B cell (primary cell): ENCODE data around the gene SLC1A5. TPM values are rescaled to one million over a fixed set of nuclear protein-coding genes. Genes with fewer than 3 reads are reported as not detected.

Experiments
- ATAC-seq: fragments of 200-7000 bp; cut with Tn5 transposase; one replicate; pipeline ENCODE4 v1.10.0; 2021; ENCODE audit warnings: low read depth, mild to moderate bottlenecking, moderate number of reproducible peaks, moderate library complexity
- CTCF ChIA-PET: fragments of 350-600 bp; sonication (Branson Sonifier 250); formaldehyde crosslinking; loops from one replicate; lab custom pipeline; 2021; ENCODE audit warnings: antibody characterized with exemption, inconsistent platforms; lab: Charles Lee
- POLR2A ChIA-PET: fragments of 350-600 bp; sonication (Branson Sonifier 250); formaldehyde crosslinking; loops from one replicate; lab custom pipeline; 2021; ENCODE audit warnings: antibody characterized with exemption; lab: Charles Lee
- DNase-seq: peaks from one replicate; pipeline ENCODE4 v3.0.0; 2013
- H2AFZ ChIP-seq: 2 replicates; pipeline ENCODE4 v1.6.1; 2012; ENCODE audit warnings: mild to moderate bottlenecking, low read depth, low read length; ENCODE audit not compliant: insufficient read depth, poor library complexity, severe bottlenecking
- H3K27ac ChIP-seq, 2 donors: 1 replicate in 1 of 2; 2 replicates in 1 of 2; pipeline ENCODE4 v1.5.1; 2012 to 2013; ENCODE audit warnings: low read length in 2 of 2, mild to moderate bottlenecking in 2 of 2, moderate library complexity in 1 of 2
- H3K27me3 ChIP-seq, 4 experiments: fragments of 200-600 bp in 1 of 4; sonication (generic) in 1 of 4; replicated peaks in 1 of 4; 1 replicate in 2 of 4; 2 replicates in 2 of 4; pipeline versions ENCODE4 v1.6.1 to v1.7.0; 2013 to 2016; ENCODE audit warnings: low read length in 3 of 4, mild to moderate bottlenecking in 2 of 4, mixed read lengths in 1 of 4, moderate library complexity in 1 of 4; ENCODE audit not compliant: insufficient read depth in 4 of 4, control insufficient read depth in 3 of 4; ENCODE audit errors: control extremely low read depth in 1 of 4
- H3K36me3 ChIP-seq, 2 experiments: replicated peaks in 1 of 2; 1 replicate in 1 of 2; 2 replicates in 1 of 2; pipeline versions ENCODE4 v1.6.1 to v1.7.1; 2013; ENCODE audit warnings: low read length in 1 of 2; ENCODE audit not compliant: insufficient read depth in 2 of 2, control insufficient read depth in 1 of 2; ENCODE audit errors: control extremely low read depth in 1 of 2, extremely low read depth in 1 of 2
- H3K4me1 ChIP-seq, 2 donors: fragments of 200-600 bp in 1 of 2; sonication (generic) in 1 of 2; 1 replicate in 1 of 2; 2 replicates in 1 of 2; pipeline versions ENCODE4 v1.5.1 to v1.6.1; 2013 to 2017; ENCODE audit warnings: low read length in 2 of 2; ENCODE audit not compliant: control insufficient read depth in 2 of 2, insufficient read depth in 2 of 2
- H3K4me2 ChIP-seq: replicated peaks from 2 replicates; pipeline ENCODE3; 2012; ENCODE audit warnings: mild to moderate bottlenecking, low read depth, low read length; ENCODE audit not compliant: poor library complexity, severe bottlenecking
- H3K4me3 ChIP-seq, 5 experiments: fragments of 200-600 bp in 1 of 5; sonication (generic) in 1 of 5; 1 replicate in 3 of 5; 2 replicates in 2 of 5; pipeline versions ENCODE4 v1.5.1 to v1.7.0; 2011 to 2016; ENCODE audit warnings: low read length in 4 of 5, mild to moderate bottlenecking in 4 of 5, low read depth in 2 of 5, control low read depth in 1 of 5, moderate library complexity in 1 of 5; ENCODE audit not compliant: insufficient read depth in 1 of 5; ENCODE audit errors: control extremely low read depth in 1 of 5, extremely low read depth in 1 of 5
- H3K79me2 ChIP-seq: fragments of 200-600 bp; sonication (generic); one replicate; pipeline ENCODE4 v1.6.0; 2016; ENCODE audit warnings: low read length; ENCODE audit not compliant: control insufficient read depth, insufficient read depth
- H3K9ac ChIP-seq: fragments of 200-600 bp; sonication (generic); 2 replicates; pipeline ENCODE4 v1.6.1; 2017; ENCODE audit warnings: mild to moderate bottlenecking, low read length, moderate library complexity
- H3K9me3 ChIP-seq, 3 donors: one replicate each; pipeline versions ENCODE4 v1.6.1 to v1.7.1; 2013; ENCODE audit warnings: low read length in 2 of 3; ENCODE audit not compliant: control insufficient read depth in 2 of 3, insufficient read depth in 1 of 3; ENCODE audit errors: control extremely low read depth in 1 of 3
- H4K20me1 ChIP-seq: 2 replicates; pipeline ENCODE4 v1.6.0; 2012; ENCODE audit warnings: mild to moderate bottlenecking, low read length; ENCODE audit not compliant: insufficient read depth, control insufficient read depth, poor library complexity, severe bottlenecking
- H3K27ac Mint-ChIP-seq: one replicate; pipeline ENCODE4 v1.8.0; 2021; ENCODE audit warnings: mixed read lengths
- H3K27me3 Mint-ChIP-seq: one replicate; pipeline ENCODE4 v1.8.0; 2021; ENCODE audit warnings: mixed read lengths
- H3K4me1 Mint-ChIP-seq: one replicate; pipeline ENCODE4 v1.8.0; 2021; ENCODE audit warnings: mixed read lengths
- H3K4me3 Mint-ChIP-seq: one replicate; pipeline ENCODE4 v1.8.0; 2021; ENCODE audit warnings: mixed read lengths
- H3K9me3 Mint-ChIP-seq: one replicate; pipeline ENCODE4 v1.8.0; 2022; ENCODE audit warnings: mixed read lengths; ENCODE audit not compliant: insufficient read depth
- WGBS: methylation state at CpG from one replicate; pipeline ENCODE4 v1.1.5; 2013; ENCODE audit warnings: missing lambda C conversion rate; ENCODE audit not compliant: insufficient coverage; 5-methylcytosine and 5-hydroxymethylcytosine counted together
- intact Hi-C: fragments of 100-400 bp; cut with micrococcal nuclease; formaldehyde crosslinking; loops from one replicate; pipeline ENCODE4 v1.10.0; 2022
- polyA plus RNA-seq: library from polyadenylated mRNA; depleted of rRNA; stranded (reverse); fragments of >200 nt; gene quantifications from 2 replicates; pipeline ENCODE4 v1.2.3, GENCODE V29; 2012
- total RNA-seq, 2 donors: library from RNA; stranded (reverse); fragments of 120-200 nt in 1 of 2; gene quantifications; 1 replicate in 1 of 2; 2 replicates in 1 of 2; pipeline versions ENCODE4 v1.2.3 to v1.2.4, GENCODE V29; 2013 to 2022
- TF ChIP-seq, protein P1 (sequence below): fragments of 200-600 bp; IDR thresholded peaks from one replicate; pipeline ENCODE4 v1.8.0; 2022; ENCODE audit warnings: antibody characterized with exemption, mild to moderate bottlenecking

The SLC1A5 gene
- total and polyA plus RNA-seq, 2 donors (not counting 1 experiment from before 2014, with no cell fraction given): 19.0 to 37.3 TPM

DNA sequence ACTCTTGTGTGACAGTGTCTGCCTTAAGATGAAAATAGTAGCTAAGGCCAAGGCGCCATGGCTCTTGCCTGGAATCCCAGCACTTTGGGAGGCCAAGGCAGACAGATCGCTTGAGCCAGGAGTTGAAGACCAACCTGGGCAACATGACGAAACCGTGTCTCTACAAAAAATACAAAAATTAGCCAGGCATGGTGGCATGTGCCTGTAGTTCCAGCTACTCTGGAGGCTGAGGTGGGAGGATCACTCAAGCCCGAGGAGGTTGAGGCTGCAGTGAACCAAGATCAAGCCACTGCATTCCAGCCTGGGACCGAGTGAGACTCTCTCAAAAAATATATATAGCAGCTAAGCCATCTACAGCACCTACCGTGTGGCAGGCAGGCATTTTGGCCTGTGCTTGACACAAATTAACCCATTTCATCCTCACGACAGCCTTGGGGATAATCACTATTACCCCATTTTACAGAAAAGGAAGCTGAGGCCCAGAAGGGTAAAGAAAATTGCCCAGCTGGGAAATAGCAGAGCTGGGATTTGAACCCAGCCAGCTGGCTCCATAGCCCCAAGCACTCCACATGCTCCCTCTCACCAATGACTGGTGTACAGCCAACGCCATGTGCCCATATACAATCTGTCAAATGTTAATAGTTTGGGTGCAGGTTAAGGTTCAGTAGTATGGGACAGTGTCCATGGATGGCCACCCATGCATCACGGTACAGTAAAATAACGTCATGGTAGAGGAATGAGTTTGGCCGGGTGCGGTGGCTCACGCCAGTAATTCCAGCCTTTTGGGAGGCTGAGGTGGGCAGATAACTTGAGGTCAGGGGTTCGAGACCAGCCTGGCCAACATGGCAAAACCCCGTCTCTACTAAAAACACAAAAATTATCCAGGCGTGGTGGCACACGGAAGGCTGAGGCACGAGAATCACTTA lies 3.1 kb downstream of the SLC1A5 start:
- TF ChIP-seq, protein P1, sequence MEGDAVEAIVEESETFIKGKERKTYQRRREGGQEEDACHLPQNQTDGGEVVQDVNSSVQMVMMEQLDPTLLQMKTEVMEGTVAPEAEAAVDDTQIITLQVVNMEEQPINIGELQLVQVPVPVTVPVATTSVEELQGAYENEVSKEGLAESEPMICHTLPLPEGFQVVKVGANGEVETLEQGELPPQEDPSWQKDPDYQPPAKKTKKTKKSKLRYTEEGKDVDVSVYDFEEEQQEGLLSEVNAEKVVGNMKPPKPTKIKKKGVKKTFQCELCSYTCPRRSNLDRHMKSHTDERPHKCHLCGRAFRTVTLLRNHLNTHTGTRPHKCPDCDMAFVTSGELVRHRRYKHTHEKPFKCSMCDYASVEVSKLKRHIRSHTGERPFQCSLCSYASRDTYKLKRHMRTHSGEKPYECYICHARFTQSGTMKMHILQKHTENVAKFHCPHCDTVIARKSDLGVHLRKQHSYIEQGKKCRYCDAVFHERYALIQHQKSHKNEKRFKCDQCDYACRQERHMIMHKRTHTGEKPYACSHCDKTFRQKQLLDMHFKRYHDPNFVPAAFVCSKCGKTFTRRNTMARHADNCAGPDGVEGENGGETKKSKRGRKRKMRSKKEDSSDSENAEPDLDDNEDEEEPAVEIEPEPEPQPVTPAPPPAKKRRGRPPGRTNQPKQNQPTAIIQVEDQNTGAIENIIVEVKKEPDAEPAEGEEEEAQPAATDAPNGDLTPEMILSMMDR: no peak
- Histone ChIP-seq H3K9me3 (no peaks in the 10 kb centered on the region), H2AFZ (peak overlapping the region; percentile 27), H3K27me3 (no peaks in the 10 kb centered on the region), H3K4me1 (peaks cover 32 to 51% of the 10 kb centered on the region in 2 donors), H3K4me2 (peak overlapping the region; percentile 98), H3K9ac (peak overlapping the region; percentile 94), H3K4me3 (peak overlapping the region in 4 of 5 experiments; percentile 11 to 95 (median 74)), H3K36me3 (peaks cover 0 to 27% of the 10 kb centered on the region in 2 experiments), H3K79me2 (peaks cover 60% of the 10 kb centered on the region), H3K27ac (peak overlapping the region; percentile 47 to 58), H4K20me1 (peaks cover 22% of the 10 kb centered on the region)
- Mint-ChIP-seq H3K4me1 (peaks cover 53% of the 10 kb centered on the region), H3K4me3 (peak overlapping the region; percentile 93), H3K27me3 (no peaks in the 10 kb centered on the region), H3K9me3 (no peaks in the 10 kb centered on the region), H3K27ac (peak overlapping the region; percentile 98)
- ChIA-PET POLR2A (interaction anchor here (0.6 to 5.7 kb wide), 3 partner anchors 20 to 38 kb away, joined by 3 to 94 read pairs (median 3); no protein-coding TSS in a partner anchor), CTCF (interaction anchor here (1.0 to 4.5 kb wide), 11 partner anchors 10 to 56 kb away, joined by 3 to 27 read pairs (median 7); no protein-coding TSS in a partner anchor)
- DNase-seq (no peak), ATAC-seq (no peak)
- intact Hi-C loops: loop anchor here (5.0 kb wide), 3 partner anchors 38 to 487 kb away; partner anchors contain the start of genes FKRP, INAFM1 and STRN4
- 69% methylated on average over 13 of the region's 19 CpGs for WGBS
